MM.1S (cell line): ENCODE data around the gene CACNA1C.

ENCODE experiments used
- DNase-seq: peaks from one replicate; pipeline ENCODE4 v3.0.0-alpha.2; 2015
- H2AFZ ChIP-seq: fragments of 300-600 bp; sonication (generic); 2 replicates; pipeline ENCODE4 v1.6.0; 2016; ENCODE audit warnings: antibody characterized with exemption, low read length
- H3F3A ChIP-seq: fragments of 300-600 bp; sonication (generic); 2 replicates; pipeline ENCODE4 v1.6.1; 2016; ENCODE audit warnings: mild to moderate bottlenecking, antibody characterized with exemption, low read length, moderate library complexity, mixed read lengths; ENCODE audit not compliant: insufficient read depth
- H3K27ac ChIP-seq: fragments of 300-600 bp; sonication (generic); 2 replicates; pipeline ENCODE4 v1.5.1; 2016; ENCODE audit warnings: mild to moderate bottlenecking, low read length
- H3K27me3 ChIP-seq: fragments of 300-600 bp; sonication (generic); replicated peaks from 2 replicates; pipeline ENCODE4 v1.6.0; 2016; ENCODE audit warnings: low read length; ENCODE audit not compliant: insufficient read depth
- H3K36me3 ChIP-seq: fragments of 300-600 bp; sonication (generic); replicated peaks from 2 replicates; pipeline ENCODE4 v1.6.1; 2016; ENCODE audit warnings: mild to moderate bottlenecking, low read length, mixed read lengths; ENCODE audit not compliant: insufficient read depth
- H3K4me1 ChIP-seq: fragments of 300-600 bp; sonication (generic); 2 replicates; pipeline ENCODE4 v1.6.1; 2016; ENCODE audit warnings: low read length, mixed read lengths
- H3K4me2 ChIP-seq: fragments of 300-600 bp; sonication (generic); 2 replicates; pipeline ENCODE4 v1.6.0; 2016; ENCODE audit warnings: low read depth, low read length
- H3K4me3 ChIP-seq: fragments of 300-600 bp; sonication (generic); 2 replicates; pipeline ENCODE4 v1.5.1; 2016; ENCODE audit warnings: low read length, mixed read lengths
- H3K79me2 ChIP-seq: fragments of 300-600 bp; sonication (generic); 2 replicates; pipeline ENCODE4 v1.6.1; 2016; ENCODE audit warnings: mixed run types, low read length, mixed read lengths
- H3K9ac ChIP-seq: fragments of 300-600 bp; sonication (generic); 2 replicates; pipeline ENCODE4 v1.6.1; 2016; ENCODE audit warnings: low read length, mixed read lengths
- H3K9me2 ChIP-seq: fragments of 300-600 bp; sonication (generic); replicated peaks from 2 replicates; pipeline ENCODE4 v1.6.1; 2016; ENCODE audit warnings: mild to moderate bottlenecking, low read length, mixed read lengths; ENCODE audit not compliant: insufficient read depth
- H3K9me3 ChIP-seq: fragments of 300-600 bp; sonication (generic); replicated peaks from 2 replicates; pipeline ENCODE4 v1.6.1; 2016; ENCODE audit warnings: mild to moderate bottlenecking, low read length, mixed read lengths; ENCODE audit not compliant: insufficient read depth
- H4K20me1 ChIP-seq: fragments of 300-600 bp; sonication (generic); 2 replicates; pipeline ENCODE4 v1.6.1; 2016; ENCODE audit warnings: mild to moderate bottlenecking, low read length, moderate library complexity, mixed read lengths; ENCODE audit not compliant: insufficient read depth
- EZH2 ChIP-seq: fragments of 300-600 bp; sonication (generic); optimal IDR thresholded peaks from 2 replicates; pipeline ENCODE3; 2017; ENCODE audit warnings: low read depth, mild to moderate bottlenecking, antibody characterized with exemption, low read length, mixed read lengths
- EZH2phosphoT487 ChIP-seq: fragments of 300-600 bp; sonication (generic); IDR thresholded peaks from 2 replicates; pipeline ENCODE4 v1.6.1; 2018; ENCODE audit warnings: antibody characterized with exemption, low read length
- TF ChIP-seq, protein P1 (sequence below): fragments of 300-600 bp; sonication (generic); IDR thresholded peaks from 2 replicates; pipeline ENCODE4 v1.5.1; 2016; ENCODE audit warnings: antibody characterized with exemption, low read length, mixed read lengths

Gene CACNA1C

DNA sequence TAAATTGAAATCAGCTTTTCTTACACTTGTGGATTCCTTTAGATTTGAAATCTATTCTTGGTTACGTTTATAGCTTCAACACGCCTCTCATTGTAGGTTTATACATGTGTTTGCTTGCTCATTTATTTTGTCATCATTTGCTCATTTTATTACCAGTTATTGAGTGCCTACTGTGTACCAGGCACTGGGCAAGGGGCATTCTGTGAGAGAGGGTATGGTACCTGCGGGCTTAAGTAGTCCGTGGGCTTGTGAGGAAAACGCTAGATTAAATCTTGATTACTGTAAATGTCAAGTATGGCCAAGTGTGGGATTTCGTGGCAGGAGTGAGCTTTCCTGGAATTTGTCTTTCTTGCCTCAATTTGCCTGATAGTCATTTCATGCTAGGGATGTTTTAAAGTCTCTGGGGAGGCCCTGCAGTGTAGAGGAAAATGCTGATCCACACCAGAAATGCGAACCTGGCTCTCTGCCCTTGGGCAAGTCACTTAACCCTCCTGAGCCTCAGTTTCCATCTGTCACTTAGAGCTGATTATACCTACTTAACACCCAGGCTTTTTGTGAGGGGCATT is 92.7 kb downstream of the CACNA1C start:
- no peak overlapping the region for H3K9ac ChIP-seq
- no peak overlapping the region for H3K4me2 ChIP-seq
- no peak for DNase-seq
- H3F3A ChIP-seq: no peaks in the 10 kb centered on the region
- no peaks in the 10 kb centered on the region for H3K27me3 ChIP-seq
- no peaks in the 10 kb centered on the region for H3K4me1 ChIP-seq
- H3K4me3 ChIP-seq: no peak overlapping the region
- no peaks in the 10 kb centered on the region for H3K36me3 ChIP-seq
- H3K9me2 ChIP-seq: no peaks in the 10 kb centered on the region
- no peaks in the 10 kb centered on the region for H3K9me3 ChIP-seq
- TF ChIP-seq EZH2phosphoT487: no peak
- TF ChIP-seq, protein P1, sequence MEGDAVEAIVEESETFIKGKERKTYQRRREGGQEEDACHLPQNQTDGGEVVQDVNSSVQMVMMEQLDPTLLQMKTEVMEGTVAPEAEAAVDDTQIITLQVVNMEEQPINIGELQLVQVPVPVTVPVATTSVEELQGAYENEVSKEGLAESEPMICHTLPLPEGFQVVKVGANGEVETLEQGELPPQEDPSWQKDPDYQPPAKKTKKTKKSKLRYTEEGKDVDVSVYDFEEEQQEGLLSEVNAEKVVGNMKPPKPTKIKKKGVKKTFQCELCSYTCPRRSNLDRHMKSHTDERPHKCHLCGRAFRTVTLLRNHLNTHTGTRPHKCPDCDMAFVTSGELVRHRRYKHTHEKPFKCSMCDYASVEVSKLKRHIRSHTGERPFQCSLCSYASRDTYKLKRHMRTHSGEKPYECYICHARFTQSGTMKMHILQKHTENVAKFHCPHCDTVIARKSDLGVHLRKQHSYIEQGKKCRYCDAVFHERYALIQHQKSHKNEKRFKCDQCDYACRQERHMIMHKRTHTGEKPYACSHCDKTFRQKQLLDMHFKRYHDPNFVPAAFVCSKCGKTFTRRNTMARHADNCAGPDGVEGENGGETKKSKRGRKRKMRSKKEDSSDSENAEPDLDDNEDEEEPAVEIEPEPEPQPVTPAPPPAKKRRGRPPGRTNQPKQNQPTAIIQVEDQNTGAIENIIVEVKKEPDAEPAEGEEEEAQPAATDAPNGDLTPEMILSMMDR: no peak
- no peak for TF ChIP-seq EZH2
- no peaks in the 10 kb centered on the region for H3K79me2 ChIP-seq
- H4K20me1 ChIP-seq: no peaks in the 10 kb centered on the region
- H3K27ac ChIP-seq: no peak overlapping the region
- no peak overlapping the region for H2AFZ ChIP-seq

DNA sequence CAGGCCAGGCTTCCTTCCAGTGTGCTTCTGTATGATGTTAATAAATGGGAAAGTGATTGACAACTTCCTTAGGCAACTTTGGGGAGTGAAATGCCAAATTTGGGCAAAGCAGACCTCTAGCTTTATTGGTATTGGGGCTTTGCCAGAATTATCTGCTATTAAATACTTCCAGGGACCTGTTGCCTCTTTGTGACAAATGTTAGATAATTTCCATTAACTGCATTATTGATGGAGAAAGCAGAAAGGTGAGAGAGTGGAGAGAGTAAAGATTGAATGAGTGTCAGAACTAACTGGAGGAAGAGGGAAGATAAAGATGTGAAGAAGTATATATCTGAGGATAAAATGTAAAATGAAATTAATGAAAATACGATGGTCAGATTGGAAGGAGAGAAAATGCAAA is 94.5 kb downstream of the CACNA1C start:
- H3K4me1 ChIP-seq: peaks cover 12% of the 10 kb centered on the region
- no peaks in the 10 kb centered on the region for H3K9me2 ChIP-seq
- no peaks in the 10 kb centered on the region for H3F3A ChIP-seq
- no peaks in the 10 kb centered on the region for H3K36me3 ChIP-seq
- no peak overlapping the region for H3K4me2 ChIP-seq
- H2AFZ ChIP-seq: no peak overlapping the region
- H3K79me2 ChIP-seq: no peaks in the 10 kb centered on the region
- no peak overlapping the region for H3K4me3 ChIP-seq
- no peak for TF ChIP-seq EZH2
- TF ChIP-seq, protein P1: no peak
- no peak for TF ChIP-seq EZH2phosphoT487
- no peak overlapping the region for H3K9ac ChIP-seq
- no peak for DNase-seq
- no peaks in the 10 kb centered on the region for H3K9me3 ChIP-seq
- H3K27me3 ChIP-seq: no peaks in the 10 kb centered on the region
- H3K27ac ChIP-seq: no peak overlapping the region
- no peaks in the 10 kb centered on the region for H4K20me1 ChIP-seq

DNA sequence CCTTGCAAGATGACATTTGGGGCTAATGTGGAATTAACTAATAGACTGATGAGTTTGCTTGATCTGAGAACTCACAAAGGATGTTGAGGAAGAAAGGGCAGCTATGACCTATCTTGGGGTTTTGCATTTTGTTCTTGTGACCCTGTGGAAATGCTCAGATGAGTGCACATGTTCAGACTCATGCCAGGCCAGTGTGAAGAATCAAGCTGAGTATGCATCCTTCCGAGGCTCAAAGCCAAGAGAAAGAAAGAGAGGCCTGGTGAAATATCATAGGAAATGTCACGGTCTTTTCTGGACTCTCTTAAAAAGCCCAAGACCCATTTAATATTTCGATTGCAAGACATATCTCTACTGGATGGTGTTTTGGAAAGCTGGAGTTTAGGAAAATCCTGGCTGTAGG is 96.3 kb downstream of the CACNA1C start:
- Histone ChIP-seq H3K79me2 (no peaks in the 10 kb centered on the region), H2AFZ (no peak overlapping the region), H3K27me3 (no peaks in the 10 kb centered on the region), H3K9me2 (no peaks in the 10 kb centered on the region), H3K9ac (no peak overlapping the region), H3K9me3 (no peaks in the 10 kb centered on the region), H3F3A (no peaks in the 10 kb centered on the region), H3K4me2 (no peak overlapping the region), H3K4me1 (peaks cover 12% of the 10 kb centered on the region), H3K36me3 (no peaks in the 10 kb centered on the region), H3K4me3 (no peak overlapping the region), H3K27ac (no peak overlapping the region), H4K20me1 (no peaks in the 10 kb centered on the region)
- no peak for DNase-seq
- TF ChIP-seq EZH2: no peak
- TF ChIP-seq, protein P1: no peak
- TF ChIP-seq EZH2phosphoT487: no peak
